Germinal center (tissue), 1 donor: ENCODE results near the gene PLA2G5.
"Not testable (repeated sequence)": the region's sequence is repeated elsewhere in the genome, so short reads cannot be mapped to it uniquely, and the experiment has no call there.

ENCODE experiments used
- DNase-seq: peaks from one replicate; pipeline ENCODE4 v3.0.0; 2012; ENCODE audit warnings: mixed read lengths, low spot score

The PLA2G5 gene

GRCh38 chr1:20069874-20070273 is at the start of gene PLA2G5:
PLA2G5 (plus strand) TSS chr1:20070194; CDS start chr1:20084831, 14,637 bp downstream.
- DNase-seq = no peak

GRCh38 chr1:20028125-20028524 is 41.9 kb upstream of the PLA2G5 start:
- no peak for DNase-seq

- no peak for DNase-seq
Measured at GRCh38 chr1:20028726-20029125, 41.3 kb upstream of the PLA2G5 start.

GRCh38 chr1:20029178-20029912 is 40.6 kb upstream of the PLA2G5 start:
- no peak for DNase-seq

GRCh38 chr1:20030436-20031151 is 39.4 kb upstream of the PLA2G5 start:
- not testable (repeated sequence) for DNase-seq

- no peak for DNase-seq
Measured at GRCh38 chr1:20031161-20031560, 38.8 kb upstream of the PLA2G5 start.

- no peak for DNase-seq
Measured at GRCh38 chr1:20031836-20032235, 38.2 kb upstream of the PLA2G5 start.

GRCh38 chr1:20032425-20032824 is 37.6 kb upstream of the PLA2G5 start:
- no peak for DNase-seq

- no peak for DNase-seq
Measured at GRCh38 chr1:20033420-20033819, 36.6 kb upstream of the PLA2G5 start.

- no peak for DNase-seq
Measured at GRCh38 chr1:20035114-20035513, 34.9 kb upstream of the PLA2G5 start.

- DNase-seq = no peak
Measured at GRCh38 chr1:20037877-20038276, 32.1 kb upstream of the PLA2G5 start.

- no peak for DNase-seq
Measured at GRCh38 chr1:20047096-20047495, 22.9 kb upstream of the PLA2G5 start.

GRCh38 chr1:20048563-20048962 is 21.4 kb upstream of the PLA2G5 start:
- DNase-seq = no peak

- DNase-seq = not testable (repeated sequence)
Measured at GRCh38 chr1:20049056-20049798, 20.8 kb upstream of the PLA2G5 start.

- DNase-seq = no peak
Measured at GRCh38 chr1:20051218-20051829, 18.7 kb upstream of the PLA2G5 start.

GRCh38 chr1:20052386-20052785 is 17.6 kb upstream of the PLA2G5 start:
- no peak for DNase-seq

GRCh38 chr1:20057886-20058420 is 12.0 kb upstream of the PLA2G5 start:
- DNase-seq = no peak

GRCh38 chr1:20058531-20058930 is 11.5 kb upstream of the PLA2G5 start:
- no peak for DNase-seq

GRCh38 chr1:20059847-20060246 is 10.1 kb upstream of the PLA2G5 start:
- peak; percentile 27 for DNase-seq

- not testable (repeated sequence) for DNase-seq
Measured at GRCh38 chr1:20060791-20061190, 9.2 kb upstream of the PLA2G5 start.

- DNase-seq = no peak
Measured at GRCh38 chr1:20061866-20062265, 8.1 kb upstream of the PLA2G5 start.

- no peak for DNase-seq
Measured at GRCh38 chr1:20063861-20064292, 6.1 kb upstream of the PLA2G5 start.
